Islet precursor cell (in vitro differentiated cells): ENCODE results near the gene BRSK2.
"Not testable (repeated sequence)": the region's sequence is repeated elsewhere in the genome, so short reads cannot be mapped to it uniquely, and the experiment has no call there.

ENCODE experiments used
- DNase-seq: peaks from one replicate; pipeline ENCODE4 v3.0.0-alpha.2; 2018

Gene BRSK2

DNA sequence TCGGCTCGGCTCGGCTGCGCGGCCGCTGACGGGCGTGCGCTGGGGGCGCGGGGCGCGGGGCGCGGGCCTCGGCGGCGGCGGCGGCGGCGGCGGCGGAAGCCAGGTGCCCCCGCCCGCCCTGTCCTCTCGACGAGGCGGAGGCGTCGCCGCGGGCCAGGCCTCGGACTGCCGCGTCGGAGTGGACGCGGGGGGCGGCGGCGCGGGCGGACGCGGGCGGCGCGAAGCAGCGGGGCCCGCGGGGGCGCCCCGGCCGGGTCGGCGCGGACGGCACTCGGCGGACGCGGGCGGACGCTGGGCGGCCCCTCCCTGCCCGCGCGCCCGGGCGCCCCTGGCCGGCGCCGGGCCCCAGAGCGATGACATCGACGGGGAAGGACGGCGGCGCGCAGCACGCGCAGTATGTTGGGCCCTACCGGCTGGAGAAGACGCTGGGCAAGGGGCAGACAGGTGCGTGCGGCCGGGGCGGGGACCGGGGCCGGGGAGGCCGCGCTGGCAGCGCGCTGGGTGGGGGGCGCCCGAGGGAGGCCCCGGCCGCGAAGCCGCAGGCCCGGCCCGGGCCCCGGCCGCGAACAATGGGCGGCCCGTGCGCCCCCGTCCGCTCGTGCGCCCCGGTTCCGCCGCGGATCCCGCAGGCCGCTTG is at the start of gene BRSK2:
Gene BRSK2 (plus strand): TSS at position 3 of the 637 bp plus-strand sequence. CDS start 351 bp downstream, at position 354.
- no peak for DNase-seq

GRCh38 chr11:1340111-1340510 is 49.6 kb upstream of the BRSK2 start:
- peak; percentile 38 for DNase-seq

- not testable (repeated sequence) for DNase-seq
These were observed 48.5 kb upstream of the BRSK2 start for GRCh38 chr11:1341226-1341625.

DNA sequence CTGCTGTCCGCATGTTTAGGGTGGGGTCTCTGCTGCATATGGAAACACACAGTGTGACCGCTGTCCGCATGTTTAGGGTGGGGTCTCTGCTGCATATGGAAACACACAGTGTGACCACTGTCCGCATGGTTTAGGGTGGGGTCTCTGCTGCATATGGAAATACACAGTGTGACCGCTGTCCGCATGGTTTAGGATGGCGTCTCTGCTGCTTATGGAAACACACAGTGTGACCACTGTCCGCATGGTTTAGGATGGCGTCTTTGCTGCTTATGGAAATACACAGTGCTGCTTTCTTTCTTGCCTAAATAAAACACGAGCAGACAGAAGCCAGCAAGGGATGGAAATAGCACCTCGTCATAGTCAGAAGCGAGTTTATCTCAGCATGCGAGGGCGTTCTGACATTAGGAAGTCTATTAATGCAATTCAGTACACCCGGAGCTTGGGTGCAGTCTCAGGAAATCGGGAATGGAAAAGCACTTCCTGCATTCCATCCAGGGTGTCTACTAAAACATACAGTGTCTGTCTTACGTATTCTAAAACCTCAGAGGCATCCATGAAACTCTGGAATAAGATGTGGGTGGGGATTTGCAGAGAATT is 47.7 kb upstream of the BRSK2 start:
- peak; percentile 24 for DNase-seq

DNA sequence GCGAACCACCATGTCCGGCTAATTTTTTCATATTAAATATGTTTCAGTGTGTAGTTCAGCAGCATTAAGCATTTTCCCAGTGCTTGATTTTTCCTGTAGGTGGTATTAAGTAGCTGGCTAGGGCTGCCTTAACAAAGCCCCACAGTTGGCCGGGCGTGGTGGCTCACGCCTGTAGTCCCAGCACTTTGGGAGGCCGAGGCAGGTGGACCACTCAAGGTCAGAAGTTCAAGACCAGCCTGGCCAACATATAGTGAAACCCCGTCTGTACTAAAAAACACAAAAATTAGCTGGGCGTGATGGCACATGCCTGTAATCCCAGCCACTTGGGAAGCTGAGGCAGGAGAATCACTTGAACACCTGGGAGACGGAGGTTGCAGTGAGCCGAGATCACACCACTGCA is 46.8 kb upstream of the BRSK2 start:
- DNase-seq, result no peak

GRCh38 chr11:1343391-1344055 is 46.2 kb upstream of the BRSK2 start:
- DNase-seq, result peak; percentile 30

DNA sequence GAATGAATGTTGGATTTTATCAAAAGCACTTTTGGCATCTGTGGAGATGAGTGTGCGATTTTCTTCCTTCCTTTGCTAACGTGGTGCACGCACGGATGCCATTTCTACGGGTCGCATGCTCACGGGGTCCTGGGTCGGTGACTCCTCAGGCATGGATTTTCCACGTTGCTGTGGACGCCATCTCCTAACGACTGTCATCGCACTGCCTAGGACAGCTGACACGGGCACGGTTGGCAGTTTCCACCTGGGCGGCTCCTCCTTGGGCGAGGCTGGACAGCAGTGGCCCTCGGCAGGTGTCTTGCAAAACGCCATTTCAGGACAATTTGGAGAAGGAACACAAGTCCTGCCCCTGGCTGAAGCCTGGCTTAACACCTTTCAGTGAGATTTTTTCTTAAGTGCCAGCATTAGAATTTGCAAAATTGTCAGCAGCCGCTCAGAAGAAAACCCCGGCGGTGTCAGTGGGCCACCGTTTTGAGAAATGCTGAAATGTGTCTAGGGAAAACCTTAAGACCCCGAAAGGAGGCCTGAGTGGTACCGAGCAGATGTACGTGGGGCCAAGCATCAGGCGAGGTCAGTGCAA is 45.6 kb upstream of the BRSK2 start:
- peak; percentile 38 for DNase-seq

DNA sequence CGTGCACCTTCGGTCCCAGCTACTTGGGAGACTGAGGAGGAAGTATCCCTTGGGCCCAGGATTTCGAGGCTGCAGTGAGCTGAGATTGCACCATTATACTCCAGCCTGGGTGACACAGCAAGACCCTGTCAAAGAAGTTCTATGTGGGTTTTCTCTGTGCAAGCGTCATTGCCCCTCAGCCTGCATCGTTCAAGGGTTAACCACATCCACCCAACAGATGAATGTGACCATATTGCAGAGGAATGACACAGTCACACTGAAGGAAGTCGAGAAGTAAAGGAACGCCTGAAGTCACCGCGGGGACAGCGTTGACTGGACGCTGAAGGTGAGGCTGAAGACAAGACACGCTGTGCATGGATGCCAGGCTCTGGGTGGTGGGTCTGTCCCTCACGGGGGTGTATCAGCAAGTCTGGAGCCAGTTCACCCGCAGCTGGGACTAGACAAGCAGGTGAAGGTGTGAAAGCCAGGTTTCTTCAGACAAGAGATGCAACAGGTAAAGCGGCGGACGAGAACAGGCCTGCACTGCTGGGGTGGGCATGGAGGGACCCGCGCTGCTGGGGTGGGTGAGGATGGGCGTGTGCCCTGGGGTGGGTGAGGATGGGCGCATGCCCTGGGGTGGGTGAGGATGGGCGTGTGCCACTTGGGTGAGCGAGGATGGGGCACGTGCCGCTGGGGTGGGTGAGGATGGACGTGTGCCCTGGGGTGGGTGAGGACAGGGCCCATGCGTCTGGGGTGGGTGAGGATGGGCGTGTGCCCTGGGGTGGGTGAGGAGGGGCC is 43.8 kb upstream of the BRSK2 start:
- peak; percentile 35 for DNase-seq

DNA sequence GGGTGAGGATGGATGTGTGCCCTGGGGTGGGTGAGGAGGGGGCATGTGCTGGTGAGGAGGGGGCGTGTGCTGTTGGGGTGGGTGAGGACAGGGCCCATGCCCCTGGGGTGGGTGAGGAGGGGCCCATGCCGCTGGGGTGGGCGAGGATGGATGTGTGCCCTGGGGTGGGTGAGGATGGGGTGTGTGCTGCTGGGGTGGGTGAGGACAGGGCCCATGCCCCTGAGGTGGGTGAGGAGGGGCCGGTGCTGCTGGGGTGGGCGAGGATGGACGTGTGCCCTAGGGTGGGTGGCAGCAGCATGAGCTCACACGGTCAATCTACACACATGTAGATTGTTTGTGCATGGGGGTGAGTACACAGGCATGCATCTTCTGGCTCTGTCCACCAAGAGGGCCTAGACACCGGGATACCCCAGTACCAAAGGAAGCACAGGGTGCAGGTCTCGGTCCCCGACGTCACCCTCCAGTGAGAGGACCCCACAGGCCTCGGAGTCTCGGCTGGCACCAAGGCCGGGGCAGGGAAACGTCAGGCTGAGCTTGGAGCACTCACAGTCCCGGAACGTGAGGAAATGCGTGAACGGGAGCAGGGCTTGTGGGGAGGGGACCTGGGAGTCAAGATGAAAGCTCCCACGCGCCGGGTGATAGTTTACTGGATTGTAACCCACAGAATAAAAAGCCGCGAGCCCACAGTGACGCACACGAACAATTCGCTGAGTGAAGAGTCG is 42.9 kb upstream of the BRSK2 start:
- peak; percentile 34 for DNase-seq

DNA sequence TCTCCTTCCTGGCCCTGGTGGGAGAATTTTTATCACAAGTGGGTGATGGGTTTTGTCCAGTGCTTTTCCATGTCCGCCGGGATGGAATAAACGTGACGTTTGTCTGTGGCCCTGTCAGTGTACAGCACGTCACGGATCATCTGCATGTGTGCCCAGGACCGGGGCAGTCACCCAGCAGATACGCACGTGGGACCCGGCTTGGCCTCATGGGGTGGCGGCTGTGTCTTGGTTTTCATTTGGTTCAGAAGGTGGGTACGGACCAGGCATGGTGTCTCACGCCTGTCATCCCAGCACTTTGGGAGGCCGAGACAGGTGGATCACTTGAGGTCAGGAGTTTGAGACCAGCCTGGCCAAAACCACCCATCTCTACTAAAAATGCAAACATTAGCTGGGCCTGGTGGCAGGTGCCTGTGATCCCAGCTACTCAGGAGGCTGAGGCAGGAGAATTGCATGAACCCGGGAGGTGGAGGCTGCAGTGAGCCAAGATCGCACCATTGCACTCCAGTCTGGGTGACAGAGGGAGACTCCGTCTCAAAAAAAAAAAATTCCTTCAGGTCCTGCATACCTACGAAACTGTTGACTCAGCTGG is 42.2 kb upstream of the BRSK2 start:
- peak; percentile 41 for DNase-seq

- DNase-seq, result peak; percentile 36
These were observed 41.5 kb upstream of the BRSK2 start for GRCh38 chr11:1348146-1348795.

DNA sequence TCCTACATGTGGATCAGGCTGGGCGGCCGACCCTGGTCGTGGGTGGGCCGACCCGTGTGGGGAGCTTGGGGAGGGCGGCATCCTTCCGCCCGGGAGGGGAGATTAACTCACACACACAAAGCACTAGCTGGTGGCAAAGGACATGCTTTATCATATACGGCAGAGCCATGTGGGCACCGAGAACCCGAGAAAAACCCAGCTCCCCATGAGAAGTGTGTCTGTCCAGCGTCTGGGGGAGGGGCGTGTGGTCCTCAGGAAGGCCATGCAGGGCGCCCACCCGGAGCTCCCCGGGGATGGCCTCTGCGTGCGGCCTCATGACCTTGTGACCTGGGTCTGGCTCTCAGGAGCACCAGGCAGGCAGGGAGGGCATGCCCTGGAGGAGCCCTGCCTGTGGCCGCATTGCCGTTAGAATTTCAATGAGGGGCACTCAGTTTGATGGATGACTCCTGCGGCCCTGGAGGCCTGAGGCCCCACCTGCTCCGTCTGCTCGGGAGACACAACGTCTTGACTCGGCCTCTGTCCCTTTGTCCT is 40.9 kb upstream of the BRSK2 start:
- DNase-seq, result peak; percentile 48

GRCh38 chr11:1349327-1350041 is 40.2 kb upstream of the BRSK2 start:
- DNase-seq, result peak; percentile 44

DNA sequence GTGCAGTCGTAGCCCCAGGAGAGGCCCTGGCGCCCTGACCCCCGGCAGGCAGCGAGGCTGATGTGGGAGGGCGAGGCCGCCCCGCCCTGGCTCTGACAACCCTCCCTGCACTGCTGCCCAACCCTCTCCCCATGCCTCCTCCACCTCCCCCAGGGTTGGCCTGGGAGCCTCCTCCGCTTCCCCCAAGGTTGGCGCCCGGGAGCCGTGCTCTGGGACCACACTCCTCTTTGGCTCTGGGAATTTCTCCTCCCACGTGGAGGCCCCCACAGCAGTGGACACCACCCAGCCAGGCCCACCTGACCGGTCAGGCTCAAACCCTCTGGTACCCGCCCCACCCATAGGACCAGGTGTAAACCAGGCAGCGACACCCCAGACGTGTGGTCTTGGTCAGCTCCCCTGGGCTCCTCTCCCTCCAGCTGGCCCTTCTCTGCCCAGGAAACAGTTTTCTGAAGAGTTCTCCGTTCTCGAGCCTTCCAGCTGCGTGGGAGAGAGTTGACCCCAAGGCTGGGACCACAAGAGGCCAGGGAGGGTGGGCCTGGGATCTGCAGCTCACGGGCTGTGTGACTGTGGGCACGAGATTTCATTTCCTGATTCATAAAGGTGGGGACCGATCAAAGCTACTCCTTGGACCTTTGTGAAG is 39.5 kb upstream of the BRSK2 start:
- DNase-seq, result peak; percentile 47

DNA sequence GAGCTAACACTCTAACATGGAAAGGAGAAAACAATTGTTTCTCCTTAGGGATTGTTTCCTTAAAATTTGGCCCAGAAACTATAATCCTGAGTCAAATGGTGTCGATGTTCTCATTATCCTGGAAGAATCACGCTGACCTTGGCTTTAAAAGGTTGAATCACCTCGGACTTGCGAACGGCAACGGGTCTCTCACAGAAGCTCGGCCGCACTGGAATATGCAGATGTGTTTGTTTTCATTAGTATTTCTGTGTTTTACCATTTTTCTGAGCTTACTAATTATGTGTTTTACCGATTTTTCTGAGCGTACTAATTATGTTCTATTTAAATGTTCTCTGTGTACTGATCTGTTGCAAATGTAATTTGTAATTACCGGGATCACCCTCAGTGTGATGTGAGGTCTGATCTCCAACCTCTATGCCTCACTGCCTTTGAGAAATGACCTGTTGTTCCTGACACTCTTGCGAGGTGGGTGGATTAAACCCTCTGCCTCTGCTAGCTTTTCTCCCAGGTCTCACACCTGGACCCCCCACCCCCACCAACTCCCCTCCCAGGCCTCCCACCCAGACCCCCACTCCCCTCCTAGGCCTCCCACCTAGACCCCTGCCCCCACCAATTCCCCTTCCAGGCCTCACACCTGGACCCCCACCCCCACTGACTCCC is 38.3 kb upstream of the BRSK2 start:
- DNase-seq, result peak; percentile 80

DNA sequence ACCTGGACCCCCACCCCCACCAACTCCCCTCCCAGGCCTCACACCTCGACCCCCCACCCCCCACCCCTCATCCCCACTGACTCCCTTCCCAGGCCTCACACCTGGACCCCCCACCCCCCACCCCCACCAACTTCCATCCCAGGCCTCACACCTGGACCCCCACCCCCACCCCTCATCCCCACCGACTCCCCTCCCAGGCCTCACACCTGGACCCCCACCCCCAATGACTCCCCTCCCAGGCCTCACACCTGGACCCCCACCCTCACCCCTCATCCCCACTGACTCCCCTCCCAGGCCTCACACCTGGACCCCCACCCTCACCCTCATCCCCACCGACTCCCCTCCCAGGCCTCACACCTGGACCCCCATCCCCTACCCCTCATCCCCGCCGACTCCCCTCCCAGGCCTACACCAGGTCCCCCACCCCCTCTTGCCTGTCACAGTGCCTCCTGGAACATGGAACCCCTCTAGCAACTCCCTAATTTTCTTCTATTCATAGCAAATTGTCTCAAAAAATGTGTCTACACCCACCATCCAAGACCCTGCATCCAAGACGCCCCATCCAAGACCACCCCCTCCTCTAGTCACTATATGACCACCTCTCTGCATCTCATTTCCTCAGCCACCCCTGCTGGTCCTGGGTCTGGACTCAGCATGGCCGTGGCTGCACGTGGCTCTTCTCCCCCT is 36.9 kb upstream of the BRSK2 start:
- peak; percentile 54 for DNase-seq

DNA sequence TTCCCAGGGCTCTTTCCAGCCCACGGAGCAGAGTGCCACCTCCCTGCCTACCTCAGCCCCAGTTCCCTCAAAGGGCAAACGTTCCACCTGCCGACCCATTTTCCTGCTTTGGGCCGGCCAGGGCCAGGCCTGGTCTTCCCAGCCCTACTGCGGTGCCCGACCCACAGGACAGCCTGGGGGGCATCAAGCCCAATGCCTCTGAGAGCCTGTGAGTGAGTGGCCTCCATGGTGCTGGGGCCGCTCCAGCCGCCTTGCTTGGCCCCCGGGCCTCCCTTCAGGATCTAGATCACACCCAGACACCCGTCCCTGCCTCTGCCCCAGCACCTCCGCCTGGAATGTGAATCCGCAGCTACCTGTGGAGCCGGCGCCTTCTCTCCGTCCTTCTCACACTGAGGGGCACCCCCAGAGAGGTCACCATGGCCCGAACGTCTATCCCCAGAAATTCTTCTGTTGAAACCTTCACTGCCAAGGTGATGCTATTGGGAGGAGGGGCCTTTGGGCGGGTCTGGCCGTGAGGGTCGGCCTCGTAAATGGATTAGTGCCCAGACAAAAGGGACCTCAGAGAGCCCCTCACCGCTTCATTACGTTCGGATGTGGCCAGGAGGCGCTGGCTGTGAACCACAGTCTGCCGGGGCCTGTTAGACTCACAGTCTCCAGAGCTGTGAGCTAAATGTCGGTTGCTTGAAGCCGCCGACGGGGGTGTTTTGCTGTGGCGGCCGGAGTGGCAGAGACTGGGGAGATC is 36.2 kb upstream of the BRSK2 start:
- DNase-seq, result no peak
